Lower lobe of right lung (tissue), 2 donors: ENCODE data around the gene CDHR1. TPM values are rescaled to one million over a fixed set of nuclear protein-coding genes. Genes with fewer than 3 reads are reported as not detected.

Experiments used
- ATAC-seq, 2 donors: fragments of 200-7000 bp; cut with Tn5 transposase; one replicate each; pipeline ENCODE4 v1.9.1; 2020 to 2022; ENCODE audit warnings: mild to moderate bottlenecking in 2 of 2, moderate library complexity in 2 of 2
- DNase-seq: peaks from one replicate; pipeline ENCODE4 v3.0.0-alpha.2; 2020
- H3K27ac ChIP-seq: fragments of 200-600 bp; one replicate; pipeline ENCODE4 v1.8.0; 2022
- H3K27me3 ChIP-seq: fragments of 200-600 bp; one replicate; pipeline ENCODE4 v1.8.0; 2022; ENCODE audit warnings: low read depth
- H3K36me3 ChIP-seq: fragments of 200-600 bp; one replicate; pipeline ENCODE4 v1.8.0; 2022; ENCODE audit warnings: mild to moderate bottlenecking
- H3K4me1 ChIP-seq: fragments of 200-600 bp; one replicate; pipeline ENCODE4 v1.8.0; 2022
- H3K4me3 ChIP-seq: fragments of 200-600 bp; one replicate; pipeline ENCODE4 v1.8.0; 2022; ENCODE audit warnings: mild to moderate bottlenecking
- H3K9me3 ChIP-seq: fragments of 200-600 bp; one replicate; pipeline ENCODE4 v1.8.0; 2022
- intact Hi-C: fragments of 100-400 bp; cut with DNase I; formaldehyde crosslinking; loops from one replicate; pipeline ENCODE4 v1.11.0; 2022
- total RNA-seq: library from RNA; stranded (reverse); fragmentation: NEBNext Ultra II Directional; extraction: Animal tissue kit (Norgen Biotek cat#: 25700); gene quantifications from one replicate; pipeline ENCODE4 v1.2.1, GENCODE V29; 2021
- TF ChIP-seq, protein P1 (sequence below): fragments of 200-600 bp; IDR thresholded peaks from one replicate; pipeline ENCODE4 v1.8.0; 2022; ENCODE audit warnings: antibody characterized with exemption, mild to moderate bottlenecking
- donor health status: DM: no; HTN: yes; CAD: no; lungs with severe emphysema.

The CDHR1 gene
- total RNA-seq, 1 donor from 2014 or later, result 0.24 TPM

DNA sequence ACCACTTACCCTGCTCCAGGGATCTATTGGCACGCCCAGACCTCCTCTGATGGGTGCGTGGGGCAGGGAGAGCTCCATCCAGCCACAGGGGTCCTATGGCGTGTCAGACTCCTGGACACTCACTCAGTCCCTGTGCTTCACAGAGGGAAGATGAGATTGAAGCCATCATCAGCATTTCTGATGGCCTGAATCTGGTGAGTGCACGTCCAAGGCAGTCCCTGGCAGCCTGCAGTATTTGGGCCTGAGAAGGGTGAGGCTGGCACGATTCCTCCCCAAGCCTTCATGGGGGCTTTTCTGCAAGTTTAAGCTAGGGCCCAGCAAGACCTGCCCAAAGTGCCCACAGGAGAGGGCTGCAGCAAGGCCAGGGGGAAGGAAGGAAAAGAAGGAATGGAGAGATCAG, 3.3 kb downstream of the CDHR1 start:
- Histone ChIP-seq H3K27me3 (peaks cover 43% of the 10 kb centered on the region), H3K4me1 (peaks cover 13% of the 10 kb centered on the region), H3K4me3 (no peak overlapping the region), H3K36me3 (no peaks in the 10 kb centered on the region), H3K27ac (no peak overlapping the region), H3K9me3 (no peaks in the 10 kb centered on the region)
- TF ChIP-seq, protein P1, sequence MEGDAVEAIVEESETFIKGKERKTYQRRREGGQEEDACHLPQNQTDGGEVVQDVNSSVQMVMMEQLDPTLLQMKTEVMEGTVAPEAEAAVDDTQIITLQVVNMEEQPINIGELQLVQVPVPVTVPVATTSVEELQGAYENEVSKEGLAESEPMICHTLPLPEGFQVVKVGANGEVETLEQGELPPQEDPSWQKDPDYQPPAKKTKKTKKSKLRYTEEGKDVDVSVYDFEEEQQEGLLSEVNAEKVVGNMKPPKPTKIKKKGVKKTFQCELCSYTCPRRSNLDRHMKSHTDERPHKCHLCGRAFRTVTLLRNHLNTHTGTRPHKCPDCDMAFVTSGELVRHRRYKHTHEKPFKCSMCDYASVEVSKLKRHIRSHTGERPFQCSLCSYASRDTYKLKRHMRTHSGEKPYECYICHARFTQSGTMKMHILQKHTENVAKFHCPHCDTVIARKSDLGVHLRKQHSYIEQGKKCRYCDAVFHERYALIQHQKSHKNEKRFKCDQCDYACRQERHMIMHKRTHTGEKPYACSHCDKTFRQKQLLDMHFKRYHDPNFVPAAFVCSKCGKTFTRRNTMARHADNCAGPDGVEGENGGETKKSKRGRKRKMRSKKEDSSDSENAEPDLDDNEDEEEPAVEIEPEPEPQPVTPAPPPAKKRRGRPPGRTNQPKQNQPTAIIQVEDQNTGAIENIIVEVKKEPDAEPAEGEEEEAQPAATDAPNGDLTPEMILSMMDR, result no peak
- DNase-seq (no peak), ATAC-seq (no peak)
- intact Hi-C loops, result no loop called here

DNA sequence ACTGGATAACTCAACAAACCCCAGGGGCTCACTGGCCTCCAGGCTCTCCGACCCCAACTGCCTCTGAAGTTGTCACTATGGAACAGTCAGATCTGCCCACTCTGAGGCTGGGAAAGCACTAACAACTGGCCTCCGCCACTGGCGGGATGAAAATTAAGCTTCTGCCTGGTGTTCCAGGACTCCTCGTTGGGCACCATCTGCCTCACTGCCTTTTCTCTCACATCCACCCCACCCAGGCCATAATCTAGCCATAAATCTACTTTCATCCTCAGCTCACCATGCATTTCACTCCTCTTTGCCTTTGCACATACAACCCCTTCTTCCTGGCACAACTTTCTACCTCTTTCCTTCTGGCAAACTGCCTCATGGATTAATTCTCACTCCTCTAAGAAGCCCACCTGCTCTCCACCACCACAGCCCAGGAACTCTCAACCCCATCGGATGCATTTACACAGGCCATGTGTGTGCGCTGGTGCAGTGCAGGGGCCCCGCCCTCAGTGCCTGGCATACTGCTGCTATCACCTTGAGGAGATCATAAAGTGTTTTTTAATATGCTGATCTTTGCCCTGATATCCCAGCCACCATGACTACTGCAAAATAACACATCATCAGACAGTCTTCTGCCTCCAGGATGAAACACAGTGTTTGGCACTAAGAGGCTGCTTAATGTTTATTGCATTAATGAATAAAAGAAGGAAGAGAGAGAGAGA, 4.0 kb downstream of the CDHR1 start:
- no peak for DNase-seq
- H3K27me3 ChIP-seq, result peaks cover 38% of the 10 kb centered on the region
- H3K4me1 ChIP-seq, result peaks cover 13% of the 10 kb centered on the region
- intact Hi-C loops, result no loop called here
- TF ChIP-seq, protein P1, result no peak
- no peak overlapping the region for H3K27ac ChIP-seq
- ATAC-seq, result no peak
- no peaks in the 10 kb centered on the region for H3K9me3 ChIP-seq
- H3K4me3 ChIP-seq, result no peak overlapping the region
- no peaks in the 10 kb centered on the region for H3K36me3 ChIP-seq

DNA sequence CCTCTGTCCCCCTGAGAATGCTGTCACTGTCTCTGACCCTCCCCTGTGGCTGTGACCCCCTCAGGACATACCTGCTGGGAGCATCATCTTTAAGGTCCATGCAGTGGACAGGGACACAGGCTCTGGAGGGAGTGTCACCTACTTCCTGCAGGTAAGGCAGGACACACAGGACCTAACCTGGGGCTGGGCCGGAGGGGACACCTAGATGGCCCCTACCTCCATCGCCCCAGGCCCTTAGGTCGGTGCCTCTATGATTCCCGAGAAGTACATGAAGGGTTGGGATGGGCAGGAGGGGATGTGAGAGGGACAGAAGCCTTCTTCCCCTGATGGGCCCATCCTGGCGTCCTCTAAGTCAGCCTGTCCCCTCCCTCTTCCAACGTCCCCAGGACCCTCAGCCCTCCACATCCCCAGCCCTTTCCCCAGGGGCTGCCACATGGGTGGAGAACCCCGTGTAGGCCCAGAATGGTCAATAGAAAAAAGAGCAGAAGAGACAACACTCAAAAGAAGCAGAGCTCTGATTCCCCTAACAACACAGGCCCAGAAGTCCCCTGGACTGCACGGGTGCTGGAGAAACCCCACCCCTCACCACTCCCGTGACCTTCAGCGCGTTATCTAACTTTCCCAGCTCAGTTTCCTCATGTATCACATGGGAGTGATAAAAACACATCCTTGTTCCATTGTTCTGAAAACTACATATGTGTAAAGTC, 6.4 kb downstream of the CDHR1 start:
- no peak for ATAC-seq
- no peak for DNase-seq
- TF ChIP-seq, protein P1, result no peak
- Histone ChIP-seq H3K4me1 (no peaks in the 10 kb centered on the region), H3K36me3 (no peaks in the 10 kb centered on the region), H3K27ac (no peak overlapping the region), H3K9me3 (no peaks in the 10 kb centered on the region), H3K4me3 (no peak overlapping the region), H3K27me3 (peaks cover 15% of the 10 kb centered on the region)
- intact Hi-C loops, result no loop called here

DNA sequence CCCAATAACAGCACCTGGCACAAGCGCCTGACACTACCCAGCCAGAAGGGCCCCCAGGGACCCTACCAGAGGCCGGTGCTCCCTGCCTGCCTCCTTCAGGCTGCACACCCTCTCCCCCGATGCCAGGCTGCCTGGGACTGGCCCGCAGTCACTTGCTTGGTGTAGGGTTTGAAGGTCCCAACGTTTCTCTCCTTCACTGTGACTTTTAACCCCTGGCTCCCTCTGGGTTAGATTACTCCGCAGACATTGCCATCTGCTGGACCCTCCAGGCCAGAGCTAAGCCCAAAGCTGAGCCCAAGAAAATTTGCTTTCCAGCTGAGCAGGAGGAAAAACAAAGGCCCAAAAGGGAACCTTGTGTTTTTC, 6.9 kb downstream of the CDHR1 start:
- ATAC-seq (no peak), DNase-seq (no peak)
- Histone ChIP-seq H3K36me3 (no peaks in the 10 kb centered on the region), H3K27me3 (peaks cover 14% of the 10 kb centered on the region), H3K4me1 (no peaks in the 10 kb centered on the region), H3K9me3 (no peaks in the 10 kb centered on the region), H3K27ac (no peak overlapping the region), H3K4me3 (no peak overlapping the region)
- intact Hi-C loops, result no loop called here
- TF ChIP-seq, protein P1, result no peak

DNA sequence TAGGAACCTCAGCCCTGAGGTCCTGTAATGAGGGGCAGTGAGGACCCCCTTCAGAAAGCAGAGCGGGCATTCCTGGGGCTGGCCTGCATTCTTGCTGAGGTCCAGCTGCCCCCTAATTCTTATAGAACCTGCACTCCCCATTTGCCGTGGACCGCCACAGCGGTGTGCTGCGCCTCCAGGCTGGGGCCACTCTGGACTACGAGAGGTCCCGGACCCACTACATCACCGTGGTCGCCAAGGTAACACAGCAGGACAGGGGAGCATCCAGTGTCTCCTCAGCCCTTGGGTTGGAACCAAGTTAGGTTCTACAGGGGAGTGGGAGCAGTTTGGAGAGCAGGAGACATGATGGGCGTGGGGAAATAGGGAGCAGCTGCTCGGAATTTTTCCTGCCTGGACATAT, 7.3 kb downstream of the CDHR1 start:
- no peaks in the 10 kb centered on the region for H3K9me3 ChIP-seq
- TF ChIP-seq, protein P1, result no peak
- no peak overlapping the region for H3K27ac ChIP-seq
- H3K4me1 ChIP-seq, result no peaks in the 10 kb centered on the region
- no peak for ATAC-seq
- no peaks in the 10 kb centered on the region for H3K36me3 ChIP-seq
- H3K4me3 ChIP-seq, result no peak overlapping the region
- intact Hi-C loops, result no loop called here
- no peak for DNase-seq
- H3K27me3 ChIP-seq, result peaks cover 10% of the 10 kb centered on the region
